ENCODE results near the gene SPEG. TPM values are rescaled to one million over a fixed set of nuclear protein-coding genes. Genes with fewer than 3 reads are reported as not detected.

Gene SPEG
- total and polyA plus RNA-seq, 2 donors (not counting 3 experiments of a cell fraction or from before 2014, with no cell fraction given), result 0.84 to 3.5 TPM

GRCh38 chr2:219384859-219385258 lies 49.8 kb upstream of the SPEG start:
- Histone ChIP-seq H3K4me1 (ENCODE audit: control insufficient read depth, extremely low read depth, insufficient read depth, low read length) (peaks cover 9% of the 10 kb centered on the region), H3K79me2 (ENCODE audit: control insufficient read depth, insufficient read depth, low read length) (no peaks in the 10 kb centered on the region), H4K20me1 (replicated peaks; ENCODE audit: control insufficient read depth, extremely low read depth, insufficient read depth, low read length) (no peaks in the 10 kb centered on the region), H2AFZ (ENCODE audit: low read depth, low read length) (no peak overlapping the region), H3K36me3 (ENCODE audit: control insufficient read depth in 2 of 2, extremely low read depth in 1 of 2, insufficient read depth in 2 of 2, low read length in 2 of 2) (peaks cover 0 to 36% of the 10 kb centered on the region in 2 experiments), H3K27ac (ENCODE audit: insufficient read depth, low read depth, low read length) (no peak overlapping the region), H3K4me2 (ENCODE audit: insufficient read depth, low read length) (no peak overlapping the region), H3K27me3 (ENCODE audit: control insufficient read depth in 2 of 2, insufficient read depth in 2 of 2, low read length in 2 of 2) (peaks cover 0 to 1% of the 10 kb centered on the region in 2 experiments), H3K9me1 (replicated peaks; ENCODE audit: control insufficient read depth, extremely low read depth, insufficient read depth, low read length) (no peaks in the 10 kb centered on the region), H3K9me3 (replicated peaks; ENCODE audit: control insufficient read depth, insufficient read depth, low read length) (no peaks in the 10 kb centered on the region), H3K9ac (replicated peaks; ENCODE audit: extremely low read depth, insufficient read depth, low read length) (no peak overlapping the region), H3K4me3 (replicated peaks in 1 of 3; ENCODE audit: insufficient read depth in 1 of 3, low read depth in 1 of 3, low read length in 3 of 3) (no peak overlapping the region)
- no peak for TF ChIP-seq CTCF (IDR thresholded peaks at IDR 0.05; ENCODE audit: extremely low read depth in 1 of 2, insufficient read depth in 1 of 2, low read depth in 1 of 2, low read length in 2 of 2)
- no peak for TF ChIP-seq MYC (IDR thresholded peaks at IDR 0.05; ENCODE audit: low read depth, low read length)
- TF ChIP-seq POLR2A (IDR thresholded peaks at IDR 0.05; ENCODE audit: low read depth, low read length), result no peak
- no peak for TF ChIP-seq EZH2 (IDR thresholded peaks at IDR 0.05; ENCODE audit: borderline replicate concordance, low read depth, low read length, severe bottlenecking)
- no peak for TF ChIP-seq JUN (IDR thresholded peaks at IDR 0.05; ENCODE audit: borderline replicate concordance, insufficient read depth, insufficient read length, low read depth)
- TF ChIP-seq GATA2 (IDR thresholded peaks at IDR 0.05; ENCODE audit: insufficient read depth, insufficient read length, low read depth, low read length), result no peak
- TF ChIP-seq, protein P1, sequence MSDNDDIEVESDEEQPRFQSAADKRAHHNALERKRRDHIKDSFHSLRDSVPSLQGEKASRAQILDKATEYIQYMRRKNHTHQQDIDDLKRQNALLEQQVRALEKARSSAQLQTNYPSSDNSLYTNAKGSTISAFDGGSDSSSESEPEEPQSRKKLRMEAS (IDR thresholded peaks at IDR 0.05; ENCODE audit: insufficient read depth, insufficient read length), result no peak
- TF ChIP-seq POLR2AphosphoS5 (IDR thresholded peaks at IDR 0.05; ENCODE audit: insufficient read depth, low read depth, low read length), result no peak
- no peak for TF ChIP-seq FOS (IDR thresholded peaks at IDR 0.05; ENCODE audit: borderline replicate concordance, insufficient read depth, low read length)
- ChIA-PET CTCF (no interaction called here), POLR2A (no interaction called here)
- FAIRE-seq (no peak), DNase-seq (ENCODE audit: low read depth, low spot score) (no peak)
- BruUV-seq (replicated peaks), result no TSS peak
- intact Hi-C loops (cut with micrococcal nuclease), result loop anchor here (5.0 to 10.0 kb wide), 3 partner anchors 88 to 820 kb away; partner anchors contain the start of genes CNOT9, DNAJB2 and USP37
- dilution Hi-C loops (cut with MboI; ENCODE audit: extremely low pct_ligation_motif_present, low sequenced_read_pairs), result no loop called here
